ENCODE measurements around the gene ICAM5.
"Not testable (repeated sequence)": the region's sequence is repeated elsewhere in the genome, so short reads cannot be mapped to it uniquely, and the experiment has no call there.

Gene ICAM5, protein sequence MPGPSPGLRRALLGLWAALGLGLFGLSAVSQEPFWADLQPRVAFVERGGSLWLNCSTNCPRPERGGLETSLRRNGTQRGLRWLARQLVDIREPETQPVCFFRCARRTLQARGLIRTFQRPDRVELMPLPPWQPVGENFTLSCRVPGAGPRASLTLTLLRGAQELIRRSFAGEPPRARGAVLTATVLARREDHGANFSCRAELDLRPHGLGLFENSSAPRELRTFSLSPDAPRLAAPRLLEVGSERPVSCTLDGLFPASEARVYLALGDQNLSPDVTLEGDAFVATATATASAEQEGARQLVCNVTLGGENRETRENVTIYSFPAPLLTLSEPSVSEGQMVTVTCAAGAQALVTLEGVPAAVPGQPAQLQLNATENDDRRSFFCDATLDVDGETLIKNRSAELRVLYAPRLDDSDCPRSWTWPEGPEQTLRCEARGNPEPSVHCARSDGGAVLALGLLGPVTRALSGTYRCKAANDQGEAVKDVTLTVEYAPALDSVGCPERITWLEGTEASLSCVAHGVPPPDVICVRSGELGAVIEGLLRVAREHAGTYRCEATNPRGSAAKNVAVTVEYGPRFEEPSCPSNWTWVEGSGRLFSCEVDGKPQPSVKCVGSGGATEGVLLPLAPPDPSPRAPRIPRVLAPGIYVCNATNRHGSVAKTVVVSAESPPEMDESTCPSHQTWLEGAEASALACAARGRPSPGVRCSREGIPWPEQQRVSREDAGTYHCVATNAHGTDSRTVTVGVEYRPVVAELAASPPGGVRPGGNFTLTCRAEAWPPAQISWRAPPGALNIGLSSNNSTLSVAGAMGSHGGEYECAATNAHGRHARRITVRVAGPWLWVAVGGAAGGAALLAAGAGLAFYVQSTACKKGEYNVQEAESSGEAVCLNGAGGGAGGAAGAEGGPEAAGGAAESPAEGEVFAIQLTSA

DNA sequence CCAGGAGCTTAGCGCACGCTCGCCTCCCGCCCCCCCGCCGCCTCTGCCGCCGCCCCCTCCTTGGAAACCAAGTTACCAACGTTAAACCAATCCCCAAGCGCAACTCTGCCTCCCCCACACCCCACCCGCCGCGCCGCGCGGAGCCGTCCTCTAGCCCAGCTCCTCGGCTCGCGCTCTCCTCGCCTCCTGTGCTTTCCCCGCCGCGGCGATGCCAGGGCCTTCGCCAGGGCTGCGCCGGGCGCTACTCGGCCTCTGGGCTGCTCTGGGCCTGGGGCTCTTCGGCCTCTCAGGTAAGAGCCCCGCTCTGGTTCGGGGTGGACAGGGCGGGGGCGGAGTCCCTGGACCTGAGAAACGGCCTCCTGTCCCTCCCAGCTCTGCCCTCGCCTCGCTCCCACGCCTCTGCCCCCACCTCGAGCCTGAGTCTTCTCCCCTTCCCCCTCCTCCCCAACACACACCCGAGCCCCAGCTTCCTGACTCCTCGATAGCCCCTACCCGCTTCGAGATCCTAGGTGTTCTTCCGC lies at the start of gene ICAM5:
Gene ICAM5 (plus strand): TSS at position 117 of the 521 bp plus-strand sequence. CDS start 92 bp downstream, at position 209.
- peak within 1 kb of the TSS; percentile 60 for H3K4me3 ChIP-seq (ENCODE audit: low read depth, low read length)
- TF ChIP-seq, protein P1, sequence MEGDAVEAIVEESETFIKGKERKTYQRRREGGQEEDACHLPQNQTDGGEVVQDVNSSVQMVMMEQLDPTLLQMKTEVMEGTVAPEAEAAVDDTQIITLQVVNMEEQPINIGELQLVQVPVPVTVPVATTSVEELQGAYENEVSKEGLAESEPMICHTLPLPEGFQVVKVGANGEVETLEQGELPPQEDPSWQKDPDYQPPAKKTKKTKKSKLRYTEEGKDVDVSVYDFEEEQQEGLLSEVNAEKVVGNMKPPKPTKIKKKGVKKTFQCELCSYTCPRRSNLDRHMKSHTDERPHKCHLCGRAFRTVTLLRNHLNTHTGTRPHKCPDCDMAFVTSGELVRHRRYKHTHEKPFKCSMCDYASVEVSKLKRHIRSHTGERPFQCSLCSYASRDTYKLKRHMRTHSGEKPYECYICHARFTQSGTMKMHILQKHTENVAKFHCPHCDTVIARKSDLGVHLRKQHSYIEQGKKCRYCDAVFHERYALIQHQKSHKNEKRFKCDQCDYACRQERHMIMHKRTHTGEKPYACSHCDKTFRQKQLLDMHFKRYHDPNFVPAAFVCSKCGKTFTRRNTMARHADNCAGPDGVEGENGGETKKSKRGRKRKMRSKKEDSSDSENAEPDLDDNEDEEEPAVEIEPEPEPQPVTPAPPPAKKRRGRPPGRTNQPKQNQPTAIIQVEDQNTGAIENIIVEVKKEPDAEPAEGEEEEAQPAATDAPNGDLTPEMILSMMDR (IDR thresholded peaks at IDR 0.05; ENCODE audit: insufficient read depth, low read length, missing control alignments) = no peak
- CTCF ChIA-PET = interaction anchor here (0.6 to 2.4 kb wide), 8 partner anchors 10 to 134 kb away, joined by 3 to 22 read pairs (median 5); partner anchors contain the start of gene ICAM1
- no peak for DNase-seq (ENCODE audit: low read depth, low spot score)
- POLR2A ChIA-PET = interaction anchor here (0.5 to 2.3 kb wide), 9 partner anchors 8 to 123 kb away, joined by 3 to 15 read pairs (median 4); partner anchors contain the start of gene RAVER1

DNA sequence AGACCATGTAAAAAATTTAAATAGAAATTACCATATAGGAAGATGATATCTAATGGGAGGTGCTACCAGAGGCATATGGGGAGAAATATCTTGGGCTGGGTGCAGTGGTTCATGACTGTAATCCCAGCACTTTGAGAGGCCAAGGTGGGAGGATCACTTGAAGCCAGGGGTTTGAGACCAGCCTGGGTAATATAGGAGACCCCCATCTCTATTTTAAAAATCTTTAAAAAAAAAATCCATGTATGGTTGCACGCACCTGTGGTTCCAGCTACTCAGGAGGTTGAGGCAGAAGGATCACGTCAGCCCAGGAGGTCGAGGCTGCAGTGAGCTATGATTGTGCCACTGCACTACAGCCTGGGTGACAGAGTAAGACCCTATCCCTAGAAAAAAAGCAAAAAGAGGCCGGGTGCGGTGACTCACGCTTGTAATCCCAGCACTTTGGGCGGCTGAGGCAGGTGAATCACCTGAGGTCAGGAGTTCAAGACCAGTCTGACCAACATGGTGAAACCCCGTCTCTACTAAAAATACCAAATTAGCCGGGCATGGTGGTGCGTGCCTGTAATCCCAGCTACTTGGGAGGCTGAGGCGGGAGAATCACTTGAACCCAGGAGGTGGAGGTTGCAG lies 47.8 kb upstream of the ICAM5 start:
- DNase-seq (ENCODE audit: low read depth, low spot score); H3K4me3 ChIP-seq (ENCODE audit: low read depth, low read length); POLR2A ChIA-PET: not testable (repeated sequence)
- CTCF ChIA-PET = interaction anchor here (1.1 to 2.8 kb wide), 2 partner anchors 8 to 309 kb away, joined by 3 to 22 read pairs; partner anchors contain the start of gene MRPL4

DNA sequence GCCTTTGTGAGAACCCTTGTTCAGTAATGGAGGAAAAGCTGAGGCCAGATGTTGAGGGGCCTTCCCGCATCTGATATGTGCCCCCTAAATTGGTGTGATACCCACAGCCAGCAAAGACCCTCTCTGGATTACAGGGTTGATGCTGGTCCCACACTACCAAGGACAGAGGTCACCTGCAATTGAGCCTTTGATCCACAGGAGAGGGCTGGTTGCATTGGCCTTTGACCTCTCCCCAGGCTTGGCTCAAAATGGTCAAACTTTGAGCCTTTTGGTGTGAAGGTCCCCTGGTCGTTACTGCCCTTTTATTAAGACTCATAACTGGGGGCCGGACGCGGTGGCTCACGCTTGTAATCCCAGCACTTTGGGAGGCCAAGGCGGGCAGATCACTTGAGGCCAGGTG lies 46.1 kb upstream of the ICAM5 start:
- ChIA-PET POLR2A (no interaction called here), CTCF (interaction anchor here (0.8 to 2.1 kb wide), 4 partner anchors 15 to 243 kb away, joined by 3 to 6 read pairs (median 4); no protein-coding TSS in a partner anchor)
- no peak overlapping the region for H3K4me3 ChIP-seq (ENCODE audit: low read depth, low read length)
- TF ChIP-seq, protein P1 (IDR thresholded peaks at IDR 0.05; ENCODE audit: insufficient read depth, low read length, missing control alignments) = no peak
- no peak for DNase-seq (ENCODE audit: low read depth, low spot score)

DNA sequence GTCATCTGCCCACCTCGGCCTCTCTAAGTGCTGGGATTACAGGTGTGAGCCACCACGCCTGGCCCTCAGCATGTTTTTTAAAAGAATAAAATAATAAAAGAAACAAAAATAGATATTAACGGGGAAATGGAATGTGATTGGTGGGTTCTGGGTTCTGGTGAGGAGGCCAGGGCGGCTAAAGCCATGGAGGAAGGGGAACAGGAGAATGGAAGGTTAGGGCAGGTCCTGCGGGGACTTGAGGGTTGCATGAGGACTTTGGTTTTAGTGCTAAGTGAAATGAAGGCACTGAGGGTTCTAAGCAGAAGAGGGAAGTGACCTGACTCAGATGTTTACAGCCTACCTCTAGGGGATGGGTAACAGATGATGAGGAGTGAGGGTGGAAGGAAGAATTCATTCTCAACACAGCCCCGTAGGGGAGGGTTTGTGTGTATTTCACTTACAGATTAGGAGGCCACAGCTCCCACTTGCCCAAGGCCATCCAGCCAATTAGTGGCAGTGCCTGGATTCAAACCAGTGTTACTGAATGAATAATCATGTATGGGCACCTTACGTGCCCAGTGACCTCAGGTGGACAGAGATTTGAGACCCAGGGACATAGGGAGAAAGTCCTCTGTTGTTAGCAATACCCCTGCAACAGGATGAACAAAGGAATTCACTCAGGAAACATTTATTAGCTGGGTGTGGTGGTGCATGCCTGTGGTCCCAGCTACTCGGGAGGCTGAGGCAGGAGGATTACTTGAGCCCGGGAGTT lies 44.4 kb upstream of the ICAM5 start:
- H3K4me3 ChIP-seq (ENCODE audit: low read depth, low read length) = no peak overlapping the region
- ChIA-PET POLR2A (no interaction called here), CTCF (interaction anchor here (0.7 to 2.1 kb wide), 14 partner anchors 10 to 315 kb away, joined by 3 to 6 read pairs (median 4); no protein-coding TSS in a partner anchor)
- no peak for DNase-seq (ENCODE audit: low read depth, low spot score)
- TF ChIP-seq, protein P1 (IDR thresholded peaks at IDR 0.05; ENCODE audit: insufficient read depth, low read length, missing control alignments) = no peak

DNA sequence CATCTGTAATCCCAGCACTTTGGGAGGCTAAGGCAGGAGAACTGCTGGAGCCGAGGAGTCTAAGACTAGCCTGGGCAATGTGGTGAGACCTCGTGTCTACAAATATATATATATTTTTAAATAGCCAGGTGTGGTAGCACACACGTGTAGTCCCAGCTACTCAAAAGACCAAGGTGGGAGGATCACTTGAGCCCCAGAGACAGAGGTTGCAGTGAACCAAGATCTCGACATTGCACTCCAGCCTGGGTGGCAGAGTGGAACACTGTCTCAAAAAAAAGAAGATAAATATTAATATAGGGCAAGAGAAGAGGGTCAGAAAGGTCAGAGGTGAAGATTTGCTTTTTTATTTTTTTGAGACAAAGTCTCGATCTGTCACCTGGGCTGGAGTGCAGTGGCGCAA lies 43.2 kb upstream of the ICAM5 start:
- no peak overlapping the region for H3K4me3 ChIP-seq (ENCODE audit: low read depth, low read length)
- ChIA-PET CTCF (interaction anchor here (1.0 to 1.9 kb wide), 6 partner anchors 12 to 316 kb away, joined by 3 to 6 read pairs (median 4); no protein-coding TSS in a partner anchor), POLR2A (no interaction called here)
- no peak for DNase-seq (ENCODE audit: low read depth, low spot score)
- TF ChIP-seq, protein P1 (IDR thresholded peaks at IDR 0.05; ENCODE audit: insufficient read depth, low read length, missing control alignments) = no peak
